ENCODE data around the gene IZUMO1.
"Not testable (repeated sequence)": the region's sequence is repeated elsewhere in the genome, so short reads cannot be mapped to it uniquely, and the experiment has no call there.

Gene IZUMO1

GRCh38 chr19:48738557-48739403, 7.9 kb downstream of the IZUMO1 start:
- in situ Hi-C loops (cut with MboI; ENCODE audit: low sequenced_read_pairs) = no loop called here

GRCh38 chr19:48737360-48737998, 9.2 kb downstream of the IZUMO1 start:
- in situ Hi-C loops (cut with MboI; ENCODE audit: low sequenced_read_pairs) = no loop called here

GRCh38 chr19:48735031-48735615, 11.6 kb downstream of the IZUMO1 start:
- in situ Hi-C loops (cut with MboI; ENCODE audit: low sequenced_read_pairs) = no loop called here

- in situ Hi-C loops (cut with MboI; ENCODE audit: low sequenced_read_pairs) = no loop called here
Measured at GRCh38 chr19:48734625-48735024, 12.1 kb downstream of the IZUMO1 start.

- in situ Hi-C loops (cut with MboI; ENCODE audit: low sequenced_read_pairs) = no loop called here
Measured at GRCh38 chr19:48731452-48731851, 15.3 kb downstream of the IZUMO1 start.

GRCh38 chr19:48728911-48729664, 17.6 kb downstream of the IZUMO1 start:
- in situ Hi-C loops (cut with MboI; ENCODE audit: low sequenced_read_pairs) = no loop called here

- in situ Hi-C loops (cut with MboI; ENCODE audit: low sequenced_read_pairs) = no loop called here
Measured at GRCh38 chr19:48726556-48726955, 20.2 kb downstream of the IZUMO1 start.

GRCh38 chr19:48724796-48725753, 21.6 kb downstream of the IZUMO1 start:
- in situ Hi-C loops (cut with MboI; ENCODE audit: low sequenced_read_pairs) = no loop called here

- in situ Hi-C loops (cut with MboI; ENCODE audit: low sequenced_read_pairs) = no loop called here
Measured at GRCh38 chr19:48722196-48722708, 24.5 kb downstream of the IZUMO1 start.

- in situ Hi-C loops (cut with MboI; ENCODE audit: low sequenced_read_pairs) = no loop called here
Measured at GRCh38 chr19:48720613-48721296, 26.0 kb downstream of the IZUMO1 start.

GRCh38 chr19:48720251-48720612, 26.5 kb downstream of the IZUMO1 start:
- in situ Hi-C loops (cut with MboI; ENCODE audit: low sequenced_read_pairs) = no loop called here

- in situ Hi-C loops (cut with MboI; ENCODE audit: low sequenced_read_pairs) = no loop called here
Measured at GRCh38 chr19:48719263-48720171, 27.2 kb downstream of the IZUMO1 start, which contains the start of gene MAMSTR. Gene MAMSTR (minus strand): TSS chr19:48719725. CDS start chr19:48719031, 694 bp downstream.

- in situ Hi-C loops (cut with MboI; ENCODE audit: low sequenced_read_pairs) = no loop called here
Measured at GRCh38 chr19:48718711-48719231, 27.9 kb downstream of the IZUMO1 start.

- in situ Hi-C loops (cut with MboI; ENCODE audit: low sequenced_read_pairs) = not testable (repeated sequence)
Measured at GRCh38 chr19:48718106-48718505, 28.6 kb downstream of the IZUMO1 start.

GRCh38 chr19:48716562-48717291, 30.0 kb downstream of the IZUMO1 start:
- in situ Hi-C loops (cut with MboI; ENCODE audit: low sequenced_read_pairs) = no loop called here

GRCh38 chr19:48715681-48716171, 31.0 kb downstream of the IZUMO1 start:
- in situ Hi-C loops (cut with MboI; ENCODE audit: low sequenced_read_pairs) = no loop called here
